ENCODE measurements around the gene PCARE. TPM values are rescaled to one million over a fixed set of nuclear protein-coding genes. Genes with fewer than 3 reads are reported as not detected.

PCARE gene
- total and polyA plus RNA-seq, 3 experiments from 2014 or later = not detected

DNA sequence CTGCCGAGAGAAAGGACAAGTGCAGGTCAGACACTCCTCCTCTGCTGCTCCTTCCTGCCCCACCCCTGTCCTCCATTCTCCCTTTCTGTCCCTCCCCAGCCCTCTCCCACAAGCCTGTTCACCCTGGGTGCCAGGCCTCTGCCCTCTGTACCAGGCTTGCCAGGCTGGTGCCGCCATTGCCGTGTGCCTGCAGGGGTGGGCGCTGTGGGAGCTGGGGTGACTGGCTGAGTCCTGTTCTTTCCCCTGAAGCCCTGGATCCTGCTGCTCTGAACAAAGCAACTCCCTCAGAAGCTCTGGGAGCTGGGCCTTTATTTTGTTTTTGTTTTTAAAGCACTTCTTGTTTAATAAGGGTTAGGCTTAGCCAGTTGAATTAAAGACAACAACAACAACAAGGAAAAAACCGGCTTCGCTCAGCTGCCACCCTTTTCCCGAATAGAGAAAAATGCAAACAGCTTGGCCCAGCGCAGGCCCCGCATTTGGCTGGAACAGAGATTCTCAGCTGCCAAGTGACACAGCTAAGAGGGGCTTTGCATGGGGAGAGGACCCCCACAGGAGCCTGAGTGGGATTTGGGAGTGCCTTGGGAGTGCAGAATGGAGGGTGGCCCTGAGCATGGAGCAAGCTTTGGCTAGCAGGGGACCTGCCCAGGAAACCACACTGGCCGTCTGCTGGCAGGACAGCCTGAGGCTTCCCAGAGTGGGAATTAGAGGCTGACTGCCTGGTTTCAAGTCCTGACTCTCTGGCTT lies 9.1 kb downstream of the PCARE start:
- Histone ChIP-seq H3K4me1 (ENCODE audit: insufficient read depth, low read length) (no peaks in the 10 kb centered on the region), H3K27me3 (ENCODE audit: insufficient read depth, low read length, poor library complexity, severe bottlenecking) (no peaks in the 10 kb centered on the region), H3K27ac (ENCODE audit: low read depth, low read length) (no peak overlapping the region), H3K4me3 (ENCODE audit: low read length) (no peak overlapping the region), H3K9me3 (ENCODE audit: low read length) (no peaks in the 10 kb centered on the region), H3K36me3 (ENCODE audit: insufficient read depth, low read length) (no peaks in the 10 kb centered on the region)
- no peak overlapping the region for H3K27ac Mint-ChIP-seq
- DNase-seq = no peak
- no peaks in the 10 kb centered on the region for H3K4me1 Mint-ChIP-seq
- CTCF ChIA-PET = no interaction called here
- H3K27me3 Mint-ChIP-seq = no peaks in the 10 kb centered on the region
- H3K36me3 Mint-ChIP-seq = no peaks in the 10 kb centered on the region
- H3K9me3 Mint-ChIP-seq = no peaks in the 10 kb centered on the region
- no peak overlapping the region for H3K4me3 Mint-ChIP-seq
- POLR2A ChIA-PET = no interaction called here

DNA sequence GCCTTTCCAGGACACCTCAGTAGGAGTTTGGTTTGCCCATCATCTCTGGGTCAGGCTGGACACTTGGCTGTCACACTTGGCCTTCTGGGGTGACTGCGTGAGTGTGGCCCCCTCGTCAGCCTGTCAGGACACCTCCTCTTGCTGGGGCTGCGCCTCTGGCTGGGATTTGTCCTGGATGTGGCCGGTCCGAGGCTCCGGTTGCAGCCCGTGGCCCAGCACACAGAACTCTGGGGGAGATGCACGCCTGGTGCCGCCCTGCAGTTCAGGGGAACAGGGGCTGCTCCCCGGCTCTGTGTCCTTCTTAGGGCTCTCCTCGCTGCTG lies 9.6 kb downstream of the PCARE start:
- Mint-ChIP-seq H3K36me3 (no peaks in the 10 kb centered on the region), H3K27me3 (no peaks in the 10 kb centered on the region), H3K4me3 (no peak overlapping the region), H3K9me3 (no peaks in the 10 kb centered on the region), H3K4me1 (no peaks in the 10 kb centered on the region), H3K27ac (no peak overlapping the region)
- Histone ChIP-seq H3K4me1 (ENCODE audit: insufficient read depth, low read length) (no peaks in the 10 kb centered on the region), H3K27ac (ENCODE audit: low read depth, low read length) (no peak overlapping the region), H3K4me3 (ENCODE audit: low read length) (no peak overlapping the region), H3K9me3 (ENCODE audit: low read length) (no peaks in the 10 kb centered on the region), H3K36me3 (ENCODE audit: insufficient read depth, low read length) (no peaks in the 10 kb centered on the region), H3K27me3 (ENCODE audit: insufficient read depth, low read length, poor library complexity, severe bottlenecking) (no peaks in the 10 kb centered on the region)
- no peak for DNase-seq
- POLR2A ChIA-PET = no interaction called here
- CTCF ChIA-PET = no interaction called here

DNA sequence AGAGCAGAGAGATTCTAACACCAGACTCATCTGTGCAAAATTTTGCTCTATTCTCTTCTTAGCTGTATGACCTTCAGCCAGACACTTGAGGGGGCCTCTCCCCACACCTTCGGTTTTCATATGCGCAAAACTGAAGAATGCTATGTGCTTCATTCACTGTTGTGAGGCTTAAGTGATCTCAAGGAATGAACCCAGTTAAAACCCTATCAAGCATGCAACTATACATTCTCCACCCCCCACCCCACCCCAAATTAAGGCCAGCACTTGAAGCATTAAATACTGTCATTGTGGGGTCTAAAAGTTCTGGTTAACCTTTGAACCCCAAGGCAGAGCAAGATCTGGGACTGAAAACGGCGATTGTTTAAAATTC lies 10.0 kb downstream of the PCARE start:
- no peaks in the 10 kb centered on the region for H3K9me3 Mint-ChIP-seq
- no peak for DNase-seq
- no peaks in the 10 kb centered on the region for H3K36me3 Mint-ChIP-seq
- H3K4me3 ChIP-seq (ENCODE audit: low read length) = no peak overlapping the region
- peaks cover 0 to 2% of the 10 kb centered on the region in 2 donors for H3K27me3 Mint-ChIP-seq
- no peaks in the 10 kb centered on the region for H3K9me3 ChIP-seq (ENCODE audit: low read length)
- H3K27me3 ChIP-seq (ENCODE audit: insufficient read depth, low read length, poor library complexity, severe bottlenecking) = no peaks in the 10 kb centered on the region
- H3K27ac Mint-ChIP-seq = peak overlapping the region in 1 of 8 donors; percentile 43
- H3K27ac ChIP-seq (ENCODE audit: low read depth, low read length) = no peak overlapping the region
- CTCF ChIA-PET = no interaction called here
- no peaks in the 10 kb centered on the region for H3K4me1 Mint-ChIP-seq
- H3K36me3 ChIP-seq (ENCODE audit: insufficient read depth, low read length) = no peaks in the 10 kb centered on the region
- H3K4me3 Mint-ChIP-seq = no peak overlapping the region
- no peaks in the 10 kb centered on the region for H3K4me1 ChIP-seq (ENCODE audit: insufficient read depth, low read length)
- POLR2A ChIA-PET = no interaction called here

DNA sequence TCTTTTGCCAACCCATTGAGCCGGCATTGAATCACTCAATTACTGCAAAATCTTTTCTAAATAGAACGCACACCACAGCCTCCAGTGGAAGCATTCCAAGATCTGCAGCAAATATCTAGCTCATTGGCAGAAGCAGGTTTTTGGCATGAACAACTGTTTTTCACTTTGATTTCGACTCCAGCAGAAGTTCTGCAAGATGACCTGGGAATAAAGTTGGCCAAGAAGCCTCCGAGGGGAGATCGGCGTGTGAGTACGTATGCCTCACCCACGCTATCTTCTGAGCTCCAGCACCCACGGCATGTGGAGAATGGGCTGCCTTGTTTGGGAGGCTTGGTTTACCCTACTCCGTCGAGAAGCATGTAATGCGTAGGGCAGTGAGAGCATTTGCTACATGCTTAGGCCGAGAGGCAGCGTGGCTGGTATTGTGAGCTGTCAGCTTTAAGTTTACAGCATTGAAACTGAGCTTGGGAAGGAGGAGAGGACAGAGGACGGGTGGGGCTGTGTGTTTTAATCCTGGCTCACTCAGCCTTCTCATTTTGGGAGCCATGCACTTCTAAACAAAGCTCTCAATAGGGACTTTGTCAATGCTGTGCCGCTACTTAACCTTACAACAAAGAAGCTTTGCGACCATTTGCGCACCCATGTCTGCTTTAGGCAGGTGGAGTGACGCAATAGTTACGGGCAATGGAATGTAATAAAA lies 10.5 kb downstream of the PCARE start:
- H3K27ac Mint-ChIP-seq = peak overlapping the region in 1 of 8 donors; percentile 70
- no peak overlapping the region for H3K27ac ChIP-seq (ENCODE audit: low read depth, low read length)
- CTCF ChIA-PET = no interaction called here
- H3K9me3 ChIP-seq (ENCODE audit: low read length) = no peaks in the 10 kb centered on the region
- DNase-seq = no peak
- H3K4me1 ChIP-seq (ENCODE audit: insufficient read depth, low read length) = no peaks in the 10 kb centered on the region
- H3K9me3 Mint-ChIP-seq = no peaks in the 10 kb centered on the region
- POLR2A ChIA-PET = no interaction called here
- H3K4me3 Mint-ChIP-seq = no peak overlapping the region
- no peaks in the 10 kb centered on the region for H3K36me3 ChIP-seq (ENCODE audit: insufficient read depth, low read length)
- no peaks in the 10 kb centered on the region for H3K27me3 ChIP-seq (ENCODE audit: insufficient read depth, low read length, poor library complexity, severe bottlenecking)
- peaks cover 0 to 2% of the 10 kb centered on the region in 2 donors for H3K27me3 Mint-ChIP-seq
- no peaks in the 10 kb centered on the region for H3K4me1 Mint-ChIP-seq
- no peaks in the 10 kb centered on the region for H3K36me3 Mint-ChIP-seq
- no peak overlapping the region for H3K4me3 ChIP-seq (ENCODE audit: low read length)

DNA sequence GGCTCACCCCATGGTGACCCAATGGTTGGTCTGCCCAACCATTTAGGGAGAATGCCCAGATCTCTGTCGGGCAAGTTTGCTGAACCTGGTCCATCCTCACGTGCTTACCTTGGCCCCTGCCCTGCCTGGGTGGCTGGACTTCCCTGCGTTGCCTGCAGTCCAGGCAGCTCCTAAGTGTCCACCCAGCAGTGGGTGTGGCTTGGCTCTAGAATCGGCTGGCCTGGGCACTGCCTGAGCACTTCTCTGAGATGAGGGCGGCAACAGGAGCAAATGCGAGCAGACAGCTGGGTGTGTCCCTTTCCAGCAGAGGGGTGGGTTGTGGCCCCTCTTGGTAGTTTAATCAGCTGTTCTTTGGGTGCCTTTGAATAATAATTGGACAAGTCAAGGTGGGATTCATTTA lies 11.3 kb downstream of the PCARE start:
- no peak for DNase-seq
- CTCF ChIA-PET = no interaction called here
- H3K27ac ChIP-seq (ENCODE audit: low read depth, low read length) = no peak overlapping the region
- no peaks in the 10 kb centered on the region for H3K9me3 ChIP-seq (ENCODE audit: low read length)
- Mint-ChIP-seq H3K36me3 (no peaks in the 10 kb centered on the region), H3K9me3 (no peaks in the 10 kb centered on the region), H3K4me1 (no peaks in the 10 kb centered on the region), H3K27me3 (peaks cover 0 to 2% of the 10 kb centered on the region in 2 donors), H3K4me3 (no peak overlapping the region), H3K27ac (no peak overlapping the region)
- no peaks in the 10 kb centered on the region for H3K4me1 ChIP-seq (ENCODE audit: insufficient read depth, low read length)
- H3K36me3 ChIP-seq (ENCODE audit: insufficient read depth, low read length) = no peaks in the 10 kb centered on the region
- no peaks in the 10 kb centered on the region for H3K27me3 ChIP-seq (ENCODE audit: insufficient read depth, low read length, poor library complexity, severe bottlenecking)
- no peak overlapping the region for H3K4me3 ChIP-seq (ENCODE audit: low read length)
- POLR2A ChIA-PET = no interaction called here

DNA sequence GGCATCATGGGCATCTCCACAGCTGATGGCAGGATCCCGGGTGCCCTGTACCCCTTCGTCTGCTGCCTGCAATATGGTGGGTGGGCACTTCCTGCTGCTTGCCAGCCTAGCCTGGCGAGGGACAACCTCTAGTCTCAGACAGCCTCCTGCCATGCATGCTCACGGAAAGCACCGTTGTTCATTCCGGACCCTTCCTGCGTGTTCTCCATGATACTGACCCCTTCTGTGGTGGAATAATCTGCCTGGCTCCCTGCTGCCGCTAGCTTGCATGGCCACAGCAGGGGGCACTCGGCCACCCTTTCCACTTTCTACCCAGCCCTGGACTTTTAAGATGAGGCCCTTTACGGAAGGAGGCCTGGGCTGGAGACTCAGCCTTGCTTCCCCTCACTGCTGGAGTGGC lies 12.0 kb downstream of the PCARE start:
- Mint-ChIP-seq H3K9me3 (no peaks in the 10 kb centered on the region), H3K27ac (no peak overlapping the region), H3K27me3 (peaks cover 0 to 2% of the 10 kb centered on the region in 2 donors), H3K36me3 (peaks cover 0 to 1% (median 0%) of the 10 kb centered on the region in 3 donors), H3K4me1 (no peaks in the 10 kb centered on the region), H3K4me3 (no peak overlapping the region)
- H3K4me1 ChIP-seq (ENCODE audit: insufficient read depth, low read length) = no peaks in the 10 kb centered on the region
- DNase-seq = no peak
- no peak overlapping the region for H3K27ac ChIP-seq (ENCODE audit: low read depth, low read length)
- no peaks in the 10 kb centered on the region for H3K36me3 ChIP-seq (ENCODE audit: insufficient read depth, low read length)
- CTCF ChIA-PET = interaction anchor here (0.9 kb wide), 1 partner anchor 10 kb away, joined by 3 read pairs; no protein-coding TSS in a partner anchor
- H3K9me3 ChIP-seq (ENCODE audit: low read length) = no peaks in the 10 kb centered on the region
- H3K27me3 ChIP-seq (ENCODE audit: insufficient read depth, low read length, poor library complexity, severe bottlenecking) = no peaks in the 10 kb centered on the region
- H3K4me3 ChIP-seq (ENCODE audit: low read length) = no peak overlapping the region
- POLR2A ChIA-PET = no interaction called here

DNA sequence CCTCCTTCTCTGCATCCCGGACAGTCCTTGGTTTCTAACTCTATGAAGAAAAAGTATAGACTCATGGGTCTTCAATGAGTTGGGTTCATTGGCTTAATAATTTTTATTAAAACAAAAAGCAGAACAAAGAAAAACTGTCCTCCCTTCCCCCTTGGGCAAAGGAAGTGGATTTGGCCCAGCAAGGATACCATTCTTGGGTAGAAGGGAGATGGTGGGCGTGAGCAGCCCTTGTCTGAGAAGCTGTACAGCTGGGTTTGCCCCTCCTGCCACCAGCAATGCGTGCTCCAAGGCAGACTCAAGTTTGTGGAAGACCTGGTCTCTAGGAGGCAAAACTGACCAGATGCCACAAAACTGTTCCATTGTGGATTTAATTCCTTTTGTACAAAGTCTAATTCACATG lies 12.7 kb downstream of the PCARE start:
- ChIA-PET POLR2A (no interaction called here), CTCF (interaction anchor here (0.9 kb wide), 1 partner anchor 9 kb away, joined by 3 read pairs; no protein-coding TSS in a partner anchor)
- no peak for DNase-seq

DNA sequence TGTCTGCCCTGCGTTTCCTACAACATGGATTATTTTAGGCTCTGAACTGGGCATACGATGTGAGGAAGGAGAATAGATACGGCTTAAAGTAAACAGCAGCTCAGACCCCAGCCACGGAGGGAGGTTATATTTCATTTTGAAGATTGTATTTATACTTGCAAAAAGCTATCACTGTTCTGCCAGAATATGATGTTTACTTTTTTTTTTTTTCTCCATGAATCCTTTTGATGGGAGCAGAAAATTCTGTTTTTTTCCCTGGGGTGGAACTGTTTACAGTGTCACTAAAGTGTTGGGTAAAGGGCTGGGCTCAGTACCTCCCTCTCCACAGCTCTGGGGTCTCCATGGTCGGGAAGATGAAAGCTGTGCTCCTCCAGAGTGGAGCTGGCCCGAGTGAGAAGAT lies 13.1 kb downstream of the PCARE start:
- Mint-ChIP-seq H3K4me3 (no peak overlapping the region), H3K36me3 (peaks cover 0 to 1% (median 0%) of the 10 kb centered on the region in 3 donors), H3K27ac (peak overlapping the region in 1 of 8 donors; percentile 60), H3K9me3 (no peaks in the 10 kb centered on the region), H3K27me3 (peaks cover 0 to 2% of the 10 kb centered on the region in 2 donors), H3K4me1 (no peaks in the 10 kb centered on the region)
- Histone ChIP-seq H3K36me3 (ENCODE audit: insufficient read depth, low read length) (no peaks in the 10 kb centered on the region), H3K9me3 (ENCODE audit: low read length) (no peaks in the 10 kb centered on the region), H3K27ac (ENCODE audit: low read depth, low read length) (no peak overlapping the region), H3K4me1 (ENCODE audit: insufficient read depth, low read length) (no peaks in the 10 kb centered on the region), H3K4me3 (ENCODE audit: low read length) (no peak overlapping the region), H3K27me3 (ENCODE audit: insufficient read depth, low read length, poor library complexity, severe bottlenecking) (no peaks in the 10 kb centered on the region)
- ChIA-PET CTCF (interaction anchor here (0.9 kb wide), 1 partner anchor 8 kb away, joined by 3 read pairs; no protein-coding TSS in a partner anchor), POLR2A (no interaction called here)
- DNase-seq = no peak

More for the DNA sequence above, 12.7 kb downstream of the PCARE start:
- H3K9me3 ChIP-seq (ENCODE audit: low read length) = no peaks in the 10 kb centered on the region
- H3K4me1 ChIP-seq (ENCODE audit: insufficient read depth, low read length) = no peaks in the 10 kb centered on the region
- no peak overlapping the region for H3K4me3 ChIP-seq (ENCODE audit: low read length)
- H3K9me3 Mint-ChIP-seq = no peaks in the 10 kb centered on the region
- H3K36me3 Mint-ChIP-seq = peaks cover 0 to 1% (median 0%) of the 10 kb centered on the region in 3 donors
- no peaks in the 10 kb centered on the region for H3K4me1 Mint-ChIP-seq
- H3K27me3 ChIP-seq (ENCODE audit: insufficient read depth, low read length, poor library complexity, severe bottlenecking) = no peaks in the 10 kb centered on the region
- H3K27ac ChIP-seq (ENCODE audit: low read depth, low read length) = no peak overlapping the region
- no peaks in the 10 kb centered on the region for H3K36me3 ChIP-seq (ENCODE audit: insufficient read depth, low read length)
- no peak overlapping the region for H3K27ac Mint-ChIP-seq
- H3K4me3 Mint-ChIP-seq = no peak overlapping the region
- H3K27me3 Mint-ChIP-seq = peaks cover 0 to 2% of the 10 kb centered on the region in 2 donors

Measured in CD8-positive, alpha-beta memory T cell (primary cell).